Kidney (tissue), 14 donors: ENCODE measurements around the gene INPP5A. TPM values are rescaled to one million over a fixed set of nuclear protein-coding genes. Genes with fewer than 3 reads are reported as not detected.

Experiments used
- DNase-seq, 5 donors: peaks; one replicate each; pipeline ENCODE4 v3.0.0-alpha.2; 2013 to 2020
- FAIRE-seq: peaks from 2 replicates; lab custom pipeline; 2012; peaks lifted over from hg19 to GRCh38; lab: Jason Lieb, UNC
- H3K27ac ChIP-seq, 2 donors: one replicate each; pipeline ENCODE4 v1.7.0; 2013; ENCODE audit warnings: low read depth in 2 of 2, low read length in 2 of 2, inconsistent platforms in 1 of 2
- H3K27me3 ChIP-seq: one replicate; pipeline ENCODE4 v1.7.1; 2013; ENCODE audit warnings: low read length, inconsistent platforms; ENCODE audit not compliant: control insufficient read depth, insufficient read depth
- H3K36me3 ChIP-seq, 3 donors: one replicate each; pipeline versions ENCODE4 v1.7.0 to v1.7.1; 2013; ENCODE audit warnings: low read length in 3 of 3, control low read depth in 1 of 3, inconsistent platforms in 1 of 3; ENCODE audit not compliant: insufficient read depth in 3 of 3, control insufficient read depth in 2 of 3
- H3K4me1 ChIP-seq, 3 donors: one replicate each; pipeline versions ENCODE4 v1.7.0 to v1.7.1; 2013; ENCODE audit warnings: low read length in 3 of 3, inconsistent platforms in 1 of 3, low read depth in 1 of 3; ENCODE audit not compliant: control insufficient read depth in 2 of 3, insufficient read depth in 2 of 3
- H3K4me3 ChIP-seq, 3 donors: one replicate each; pipeline versions ENCODE4 v1.7.0 to v1.8.1; 2013; ENCODE audit warnings: low read length in 3 of 3, control low read depth in 1 of 3, inconsistent platforms in 1 of 3
- H3K9ac ChIP-seq, 3 donors: one replicate each; pipeline versions ENCODE4 v1.7.0 to v1.7.1; 2013; ENCODE audit warnings: low read length in 3 of 3, control low read depth in 1 of 3, inconsistent platforms in 1 of 3
- H3K9me3 ChIP-seq, 3 donors: one replicate each; pipeline versions ENCODE4 v1.7.0 to v1.7.1; 2013; ENCODE audit warnings: low read length in 3 of 3, control low read depth in 1 of 3, inconsistent platforms in 1 of 3; ENCODE audit not compliant: control insufficient read depth in 2 of 3, insufficient read depth in 1 of 3
- intact Hi-C: fragments of 100-400 bp; cut with DNase I; formaldehyde crosslinking; loops from one replicate; pipeline ENCODE4 v1.11.1; 2022
- polyA plus RNA-seq: library from polyadenylated mRNA; stranded (reverse); fragments of 350-450 nt; fragmentation: Illumina TruSeq; extraction: RNeasy Lipid Tissue Mini Kit (QIAGEN cat#74804); gene quantifications from one replicate; pipeline ENCODE4 v1.2.3, GENCODE V29; 2014; ENCODE audit warnings: low read depth, low replicate concordance; ENCODE audit not compliant: insufficient read depth
- total RNA-seq: library from RNA; stranded (reverse); fragmentation: NEBNext Ultra II Directional; extraction: Animal tissue kit (Norgen Biotek cat#: 25700); gene quantifications from one replicate; pipeline ENCODE4 v1.2.1, GENCODE V29; 2021
- TF ChIP-seq, protein P1 (sequence below): IDR thresholded peaks from 3 replicates; pipeline ENCODE4 v1.5.1; 2012; ENCODE audit warnings: mild to moderate bottlenecking, moderate library complexity, borderline replicate concordance; ENCODE audit not compliant: insufficient read depth; ENCODE audit errors: extremely low read depth
- donor health status: control.
- donor health status: control.
- donor health status: control.
- donor health status: control.
- donor health status: control.
- donor health status: DM: yes; HTN: yes; CAD: no.
- donor health status: Normal renal cell carcinoma (clear cell type).

The INPP5A gene
- total and polyA plus RNA-seq, 2 donors from 2014 or later: 20.8 to 40.3 TPM

DNA sequence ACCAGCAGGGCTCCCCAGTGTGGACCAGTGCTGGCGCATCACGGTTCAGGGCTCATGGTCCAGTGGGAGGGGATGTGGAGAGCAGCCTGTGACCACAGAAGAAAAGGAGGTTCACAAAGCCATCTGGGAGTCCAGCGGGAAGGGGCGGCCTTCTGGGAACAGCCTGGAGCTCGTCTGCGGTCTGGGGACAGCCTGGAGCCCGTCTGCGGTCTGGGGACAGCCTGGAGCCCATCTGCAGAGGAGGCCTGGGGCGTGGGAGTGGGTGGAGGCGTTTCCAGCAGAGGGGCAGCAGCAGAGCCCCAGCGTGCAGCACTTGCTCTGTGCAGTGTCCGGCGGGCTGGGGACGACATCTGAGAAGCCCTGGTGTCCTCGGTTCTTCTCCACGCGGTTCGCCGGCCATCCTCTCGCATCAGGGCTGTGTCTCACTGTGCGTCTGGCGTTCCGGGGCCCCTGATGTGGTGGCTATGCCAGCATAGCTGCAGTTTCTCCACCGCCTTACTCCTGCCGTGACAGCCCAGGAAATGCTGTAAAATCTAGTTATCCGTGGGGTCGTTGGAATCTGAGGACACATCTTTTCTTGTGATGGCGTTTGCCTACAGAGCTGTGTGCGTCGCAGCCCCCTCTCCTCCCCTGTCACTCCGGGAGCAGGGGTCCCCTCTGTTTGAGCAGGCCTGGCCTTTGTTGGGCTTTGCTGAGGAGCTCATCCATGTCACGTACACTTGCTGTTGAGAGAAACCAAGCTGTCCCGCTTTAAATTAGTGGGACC lies 104.6 kb downstream of the INPP5A start:
- intact Hi-C loops: no loop called here

DNA sequence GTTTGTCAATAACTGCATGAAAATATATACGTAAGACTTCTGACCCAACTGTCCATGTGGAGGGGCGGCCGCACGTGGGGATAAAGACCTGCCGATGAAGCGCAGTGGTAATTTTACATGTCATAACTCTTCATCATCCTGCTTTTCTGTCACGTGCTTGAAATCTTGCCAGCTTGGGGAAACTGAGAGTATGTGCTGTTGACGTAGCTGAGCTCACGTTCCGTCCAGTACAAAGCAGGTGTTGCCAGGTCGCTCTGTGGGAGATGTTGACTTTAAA lies 105.1 kb downstream of the INPP5A start:
- intact Hi-C loops: no loop called here
- peak in 1 of 5 donors; percentile 34 for DNase-seq
- FAIRE-seq: no peak

More for the DNA sequence above, 104.6 kb downstream of the INPP5A start:
- TF ChIP-seq, protein P1, sequence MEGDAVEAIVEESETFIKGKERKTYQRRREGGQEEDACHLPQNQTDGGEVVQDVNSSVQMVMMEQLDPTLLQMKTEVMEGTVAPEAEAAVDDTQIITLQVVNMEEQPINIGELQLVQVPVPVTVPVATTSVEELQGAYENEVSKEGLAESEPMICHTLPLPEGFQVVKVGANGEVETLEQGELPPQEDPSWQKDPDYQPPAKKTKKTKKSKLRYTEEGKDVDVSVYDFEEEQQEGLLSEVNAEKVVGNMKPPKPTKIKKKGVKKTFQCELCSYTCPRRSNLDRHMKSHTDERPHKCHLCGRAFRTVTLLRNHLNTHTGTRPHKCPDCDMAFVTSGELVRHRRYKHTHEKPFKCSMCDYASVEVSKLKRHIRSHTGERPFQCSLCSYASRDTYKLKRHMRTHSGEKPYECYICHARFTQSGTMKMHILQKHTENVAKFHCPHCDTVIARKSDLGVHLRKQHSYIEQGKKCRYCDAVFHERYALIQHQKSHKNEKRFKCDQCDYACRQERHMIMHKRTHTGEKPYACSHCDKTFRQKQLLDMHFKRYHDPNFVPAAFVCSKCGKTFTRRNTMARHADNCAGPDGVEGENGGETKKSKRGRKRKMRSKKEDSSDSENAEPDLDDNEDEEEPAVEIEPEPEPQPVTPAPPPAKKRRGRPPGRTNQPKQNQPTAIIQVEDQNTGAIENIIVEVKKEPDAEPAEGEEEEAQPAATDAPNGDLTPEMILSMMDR: no peak
- no peaks in the 10 kb centered on the region for H3K27me3 ChIP-seq
- H3K9ac ChIP-seq: no peak overlapping the region
- H3K9me3 ChIP-seq: no peaks in the 10 kb centered on the region
- no peak overlapping the region for H3K27ac ChIP-seq
- DNase-seq (peak in 2 of 5 donors; percentile 65), FAIRE-seq (no peak)
- H3K36me3 ChIP-seq: no peaks in the 10 kb centered on the region
- H3K4me3 ChIP-seq: no peak overlapping the region
- H3K4me1 ChIP-seq: peaks cover 0 to 4% (median 0%) of the 10 kb centered on the region in 3 donors

DNA sequence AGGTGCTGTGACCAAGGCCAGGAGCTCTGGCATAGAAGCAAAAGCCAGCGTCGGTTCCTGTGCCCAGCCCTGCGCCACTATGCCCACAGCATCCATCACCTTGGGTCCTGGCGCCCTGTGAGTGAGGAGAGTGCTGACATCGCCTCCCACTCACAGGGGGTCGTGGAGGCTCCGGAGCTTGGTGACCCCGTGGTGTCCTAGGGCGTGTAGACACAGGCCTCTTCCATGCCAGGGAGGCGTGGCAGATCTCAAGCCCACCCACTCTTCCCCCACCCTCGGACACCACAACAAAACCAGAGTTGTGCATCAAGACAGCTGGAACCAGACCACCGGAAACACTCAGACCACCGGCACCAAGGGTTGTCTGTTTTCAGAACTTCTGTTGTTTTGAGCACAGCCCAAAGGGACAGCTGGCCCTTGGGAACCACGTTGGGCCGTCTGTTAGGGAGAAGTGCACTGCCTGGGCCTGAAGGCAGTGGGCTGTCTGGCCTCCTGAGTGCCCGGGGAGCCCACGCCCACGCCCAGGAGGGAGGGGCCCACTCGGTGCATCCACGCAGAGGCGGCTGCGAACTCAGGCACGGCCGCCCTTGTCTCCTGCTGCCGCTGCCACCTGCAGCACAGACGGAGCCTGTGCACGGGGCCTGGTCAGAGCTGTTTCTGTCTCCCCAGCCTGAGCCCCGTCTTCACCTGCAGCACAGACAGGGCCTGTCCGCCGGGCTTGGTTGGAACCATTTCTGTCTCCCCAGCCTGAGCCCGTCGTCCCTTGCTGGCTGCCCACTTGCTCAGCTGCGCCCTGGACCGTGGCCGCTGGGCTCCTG lies 106.3 kb downstream of the INPP5A start:
- peak in 1 of 5 donors; percentile 47 for DNase-seq
- Histone ChIP-seq H3K4me1 (no peaks in the 10 kb centered on the region), H3K4me3 (no peak overlapping the region), H3K9ac (no peak overlapping the region), H3K9me3 (no peaks in the 10 kb centered on the region), H3K27me3 (no peaks in the 10 kb centered on the region), H3K27ac (no peak overlapping the region), H3K36me3 (no peaks in the 10 kb centered on the region)
- intact Hi-C loops: no loop called here
- no peak for FAIRE-seq
- TF ChIP-seq, protein P1: no peak

More for the DNA sequence above, 105.1 kb downstream of the INPP5A start:
- Histone ChIP-seq H3K9me3 (no peaks in the 10 kb centered on the region), H3K9ac (no peak overlapping the region), H3K27ac (no peak overlapping the region), H3K4me1 (peaks cover 0 to under 1% (median 0%) of the 10 kb centered on the region in 3 donors), H3K4me3 (no peak overlapping the region), H3K36me3 (no peaks in the 10 kb centered on the region), H3K27me3 (no peaks in the 10 kb centered on the region)
- TF ChIP-seq, protein P1: no peak
